Endothelial cell of umbilical vein (primary cell): ENCODE measurements around the gene ZNF662. TPM values are rescaled to one million over a fixed set of nuclear protein-coding genes. Genes with fewer than 3 reads are reported as not detected.

Experiments used
- BruUV-seq: library from RNA; stranded (reverse); fragments of 400-500 nt; replicated peaks from 2 replicates; lab custom pipeline; 2021; lab: Mats Ljungman, UMichigan
- CTCF ChIA-PET: fragments of 300-600, 350-600 bp; sonication (Branson Sonifier 250); formaldehyde crosslinking; loops from one replicate; lab custom pipeline; 2021; ENCODE audit warnings: antibody characterized with exemption, inconsistent platforms; lab: Charles Lee
- POLR2A ChIA-PET: fragments of 300-600, 350-600 bp; sonication (Branson Sonifier 250); formaldehyde crosslinking; loops from one replicate; lab custom pipeline; 2021; ENCODE audit warnings: antibody characterized with exemption, inconsistent platforms; lab: Charles Lee
- DNase-seq: peaks from one replicate; pipeline ENCODE4 v3.0.0-alpha.2; 2011; ENCODE audit warnings: low read depth, low spot score
- FAIRE-seq: peaks from 2 replicates; lab custom pipeline; 2011; peaks lifted over from hg19 to GRCh38; lab: Jason Lieb, UNC
- H2AFZ ChIP-seq: 2 replicates; pipeline ENCODE4 v1.6.0; 2012; ENCODE audit warnings: low read depth, low read length, control low read depth, inconsistent platforms
- H3K27ac ChIP-seq: 2 replicates; pipeline ENCODE4 v1.5.1; 2011; ENCODE audit warnings: low read depth, mild to moderate bottlenecking, control low read depth, low read length, moderate library complexity; ENCODE audit not compliant: insufficient read depth
- H3K27me3 ChIP-seq, 2 experiments: 2 replicates each; pipeline versions ENCODE4 v1.6.0 to v1.6.1; 2011; ENCODE audit warnings: low read length in 2 of 2, mixed read lengths in 1 of 2; ENCODE audit not compliant: control insufficient read depth in 2 of 2, insufficient read depth in 2 of 2
- H3K36me3 ChIP-seq, 2 experiments: 2 replicates in 1 of 2; 3 replicates in 1 of 2; pipeline ENCODE4 v1.5.1; 2011; ENCODE audit warnings: low read length in 2 of 2, mild to moderate bottlenecking in 1 of 2, moderate library complexity in 1 of 2; ENCODE audit not compliant: control insufficient read depth in 2 of 2, insufficient read depth in 2 of 2; ENCODE audit errors: extremely low read depth in 1 of 2
- H3K4me1 ChIP-seq: 3 replicates; pipeline ENCODE4 v1.5.1; 2011; ENCODE audit warnings: mild to moderate bottlenecking, low read length; ENCODE audit not compliant: control insufficient read depth, insufficient read depth; ENCODE audit errors: extremely low read depth
- H3K4me2 ChIP-seq: 2 replicates; pipeline ENCODE4 v1.6.1; 2011; ENCODE audit warnings: low read length, control low read depth, mixed read lengths; ENCODE audit not compliant: insufficient read depth
- H3K4me3 ChIP-seq, 3 experiments: fragments of 200-600 bp in 1 of 3; sonication (generic), shearing (Covaris generic) in 1 of 3; replicated peaks in 1 of 3; 2 replicates each; pipeline ENCODE4 v1.5.1; 2011 to 2016; ENCODE audit warnings: control low read depth in 3 of 3, low read length in 3 of 3, mild to moderate bottlenecking in 2 of 3, inconsistent platforms in 1 of 3, low read depth in 1 of 3, moderate library complexity in 1 of 3; ENCODE audit not compliant: insufficient read depth in 1 of 3
- H3K79me2 ChIP-seq: 2 replicates; pipeline ENCODE4 v1.6.0; 2012; ENCODE audit warnings: low read length, inconsistent platforms; ENCODE audit not compliant: control insufficient read depth, insufficient read depth
- H3K9ac ChIP-seq: replicated peaks from 2 replicates; pipeline ENCODE3; 2011; ENCODE audit warnings: low read length, control low read depth; ENCODE audit not compliant: insufficient read depth; ENCODE audit errors: extremely low read depth
- H3K9me1 ChIP-seq: replicated peaks from 3 replicates; pipeline ENCODE4 v1.6.0; 2011; ENCODE audit warnings: mild to moderate bottlenecking, low read length; ENCODE audit not compliant: control insufficient read depth, insufficient read depth; ENCODE audit errors: extremely low read depth
- H3K9me3 ChIP-seq: replicated peaks from 2 replicates; pipeline ENCODE4 v1.5.1; 2012; ENCODE audit warnings: low read length, inconsistent platforms; ENCODE audit not compliant: control insufficient read depth, insufficient read depth
- H4K20me1 ChIP-seq: replicated peaks from 2 replicates; pipeline ENCODE3; 2011; ENCODE audit warnings: mild to moderate bottlenecking, low read length; ENCODE audit not compliant: control insufficient read depth, insufficient read depth; ENCODE audit errors: extremely low read depth
- EZH2 ChIP-seq: IDR thresholded peaks from 2 replicates; pipeline ENCODE4 v1.6.1; 2012; ENCODE audit warnings: borderline replicate concordance, low read depth, mild to moderate bottlenecking, moderate library complexity, low read length, inconsistent platforms; ENCODE audit not compliant: severe bottlenecking
- FOS ChIP-seq: IDR thresholded peaks from 2 replicates; pipeline ENCODE4 v1.6.1; 2011; ENCODE audit warnings: mild to moderate bottlenecking, low read length, moderate library complexity, borderline replicate concordance; ENCODE audit not compliant: insufficient read depth
- GATA2 ChIP-seq: IDR thresholded peaks from 2 replicates; pipeline ENCODE4 v1.7.0; 2011; ENCODE audit warnings: low read depth, mild to moderate bottlenecking, moderate library complexity, mixed read lengths, low read length; ENCODE audit not compliant: insufficient read length, insufficient read depth
- JUN ChIP-seq: IDR thresholded peaks from 2 replicates; pipeline ENCODE4 v1.6.1; 2011; ENCODE audit warnings: borderline replicate concordance, low read depth; ENCODE audit not compliant: insufficient read length, insufficient read depth
- MYC ChIP-seq: IDR thresholded peaks from one replicate; pipeline ENCODE4 v1.6.1; 2011; ENCODE audit warnings: mild to moderate bottlenecking, low read depth, low read length
- POLR2A ChIP-seq: IDR thresholded peaks from 2 replicates; pipeline ENCODE4 v1.6.1; 2012; ENCODE audit warnings: low read depth, mild to moderate bottlenecking, control low read depth, low read length
- POLR2AphosphoS5 ChIP-seq: IDR thresholded peaks from 2 replicates; pipeline ENCODE4 v1.6.1; 2012; ENCODE audit warnings: low read depth, mild to moderate bottlenecking, control low read depth, low read length, moderate library complexity; ENCODE audit not compliant: insufficient read depth
- dilution Hi-C: fragments of 300-500 bp; cut with MboI; formaldehyde crosslinking; loops from one replicate; pipeline ENCODE4 v1.15.0; 2019; ENCODE audit warnings: low sequenced_read_pairs; ENCODE audit not compliant: extremely low pct_ligation_motif_present
- intact Hi-C: fragments of 100-400 bp; cut with micrococcal nuclease; formaldehyde crosslinking; loops from one replicate; pipeline ENCODE4 v1.10.0; 2022
- polyA plus RNA-seq, 4 experiments: library from polyadenylated mRNA; depleted of rRNA in 3 of 4; stranded (reverse) in 3 of 4; unstranded in 1 of 4; fragments of >200 nt; gene quantifications; 2 replicates each; pipeline versions ENCODE4 v1.2.1 to v1.2.3, GENCODE V29; 2011 to 2012; ENCODE audit warnings: missing spikeins in 1 of 4
- total RNA-seq: library from RNA; stranded (reverse); gene quantifications from 2 replicates; pipeline ENCODE4 v1.2.3, GENCODE V29; 2021
- TF ChIP-seq, protein P1 (sequence below), 2 donors: IDR thresholded peaks; 1 replicate in 1 of 2; 2 replicates in 1 of 2; pipeline ENCODE4 v1.5.1; 2011; ENCODE audit warnings: low read length in 2 of 2, mild to moderate bottlenecking in 2 of 2, moderate library complexity in 2 of 2, control low read depth in 1 of 2, inconsistent platforms in 1 of 2, low read depth in 1 of 2; ENCODE audit not compliant: insufficient read depth in 1 of 2; ENCODE audit errors: extremely low read depth in 1 of 2
- TF ChIP-seq, protein P2 (sequence below): IDR thresholded peaks from 2 replicates; pipeline ENCODE4 v1.6.1; 2011; ENCODE audit not compliant: insufficient read depth, insufficient read length

Gene ZNF662
- total and polyA plus RNA-seq, 2 donors (not counting 3 experiments of a cell fraction or from before 2014, with no cell fraction given), result 0.84 to 4.3 TPM

DNA sequence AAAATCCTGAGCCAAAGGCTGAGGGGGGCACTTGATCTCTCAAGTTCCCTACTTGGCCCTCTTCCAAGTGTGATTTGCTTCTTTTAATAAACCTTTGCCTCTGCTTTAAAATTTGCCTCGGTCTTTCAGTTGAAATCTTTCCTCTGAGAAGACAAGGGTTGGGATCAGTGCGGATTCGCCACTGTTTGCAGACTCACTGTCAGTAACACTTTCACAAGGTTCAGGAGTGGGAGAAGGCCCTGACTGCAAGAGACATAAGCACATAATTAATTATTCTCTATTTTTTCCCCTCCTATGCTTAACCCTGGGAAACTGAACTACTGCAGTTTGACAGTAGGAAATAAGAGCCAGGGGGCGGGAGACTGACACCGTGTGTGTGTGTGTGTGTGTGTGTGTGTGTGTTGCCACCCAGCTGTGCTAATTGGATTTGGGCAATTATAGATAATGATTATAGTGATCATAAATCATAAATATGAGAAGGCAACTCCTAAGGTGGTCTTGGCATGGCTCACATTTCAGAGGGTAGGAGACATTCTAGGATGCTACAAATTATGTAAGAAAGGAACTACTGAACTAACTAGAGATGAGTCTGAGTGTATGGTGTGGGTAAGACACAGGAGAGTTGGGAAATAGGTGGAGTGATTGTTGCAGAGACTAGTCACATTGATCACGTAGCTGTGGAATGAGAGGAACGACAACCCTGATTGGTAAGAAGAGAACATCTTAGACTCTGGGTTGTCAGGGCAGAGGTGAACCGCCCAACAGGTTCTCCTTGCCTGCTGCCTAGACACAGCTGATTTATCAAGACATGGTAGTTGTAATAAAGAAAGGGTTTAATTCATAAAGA is 5.5 kb upstream of the ZNF662 start:
- no TSS peak for BruUV-seq
- no peaks in the 10 kb centered on the region for H4K20me1 ChIP-seq
- dilution Hi-C loops (no loop called here), intact Hi-C loops (no loop called here)
- H3K79me2 ChIP-seq, result no peaks in the 10 kb centered on the region
- H3K4me2 ChIP-seq, result no peak overlapping the region
- no peaks in the 10 kb centered on the region for H3K9me3 ChIP-seq
- TF ChIP-seq GATA2 (no peak), POLR2A (no peak), JUN (no peak)
- no peak overlapping the region for H3K9ac ChIP-seq
- ChIA-PET CTCF (no interaction called here), POLR2A (no interaction called here)
- FAIRE-seq (no peak), DNase-seq (no peak)
- no peaks in the 10 kb centered on the region for H3K9me1 ChIP-seq
- H3K27me3 ChIP-seq, result peaks cover 5 to 7% of the 10 kb centered on the region in 2 experiments
- H3K36me3 ChIP-seq, result no peaks in the 10 kb centered on the region
- H3K4me1 ChIP-seq, result no peaks in the 10 kb centered on the region
- H2AFZ ChIP-seq, result no peak overlapping the region
- H3K27ac ChIP-seq, result no peak overlapping the region
- H3K4me3 ChIP-seq, result no peak overlapping the region

DNA sequence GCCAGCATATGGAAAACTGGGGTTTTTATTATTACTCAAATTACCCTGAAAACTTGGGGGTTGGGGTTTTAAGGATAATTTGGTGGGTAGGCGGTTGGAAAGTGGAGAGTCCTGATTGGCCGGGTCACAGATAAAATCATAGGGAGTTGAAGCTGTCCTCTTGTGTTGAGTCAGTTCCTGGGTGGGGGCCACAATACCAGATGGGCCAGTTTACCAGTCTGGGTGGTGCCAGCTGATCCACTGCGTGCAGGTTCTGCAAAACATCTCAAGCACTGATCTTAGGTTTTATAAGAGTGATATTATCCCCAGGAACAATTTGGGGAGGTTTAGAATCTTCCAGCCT is 4.9 kb upstream of the ZNF662 start:
- no peaks in the 10 kb centered on the region for H3K9me1 ChIP-seq
- ChIA-PET CTCF (no interaction called here), POLR2A (no interaction called here)
- FAIRE-seq (no peak), DNase-seq (no peak)
- no peaks in the 10 kb centered on the region for H4K20me1 ChIP-seq
- TF ChIP-seq, protein P1, sequence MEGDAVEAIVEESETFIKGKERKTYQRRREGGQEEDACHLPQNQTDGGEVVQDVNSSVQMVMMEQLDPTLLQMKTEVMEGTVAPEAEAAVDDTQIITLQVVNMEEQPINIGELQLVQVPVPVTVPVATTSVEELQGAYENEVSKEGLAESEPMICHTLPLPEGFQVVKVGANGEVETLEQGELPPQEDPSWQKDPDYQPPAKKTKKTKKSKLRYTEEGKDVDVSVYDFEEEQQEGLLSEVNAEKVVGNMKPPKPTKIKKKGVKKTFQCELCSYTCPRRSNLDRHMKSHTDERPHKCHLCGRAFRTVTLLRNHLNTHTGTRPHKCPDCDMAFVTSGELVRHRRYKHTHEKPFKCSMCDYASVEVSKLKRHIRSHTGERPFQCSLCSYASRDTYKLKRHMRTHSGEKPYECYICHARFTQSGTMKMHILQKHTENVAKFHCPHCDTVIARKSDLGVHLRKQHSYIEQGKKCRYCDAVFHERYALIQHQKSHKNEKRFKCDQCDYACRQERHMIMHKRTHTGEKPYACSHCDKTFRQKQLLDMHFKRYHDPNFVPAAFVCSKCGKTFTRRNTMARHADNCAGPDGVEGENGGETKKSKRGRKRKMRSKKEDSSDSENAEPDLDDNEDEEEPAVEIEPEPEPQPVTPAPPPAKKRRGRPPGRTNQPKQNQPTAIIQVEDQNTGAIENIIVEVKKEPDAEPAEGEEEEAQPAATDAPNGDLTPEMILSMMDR (IDR thresholded peaks at IDR 0.05; ENCODE audit: extremely low read depth in 1 of 2, insufficient read depth in 1 of 2, low read depth in 1 of 2, low read length in 2 of 2), result no peak
- TF ChIP-seq FOS (no peak), POLR2AphosphoS5 (no peak), EZH2 (no peak), JUN (no peak), POLR2A (no peak), GATA2 (no peak), MYC (no peak)
- TF ChIP-seq, protein P2, sequence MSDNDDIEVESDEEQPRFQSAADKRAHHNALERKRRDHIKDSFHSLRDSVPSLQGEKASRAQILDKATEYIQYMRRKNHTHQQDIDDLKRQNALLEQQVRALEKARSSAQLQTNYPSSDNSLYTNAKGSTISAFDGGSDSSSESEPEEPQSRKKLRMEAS, result no peak
- H3K36me3 ChIP-seq, result no peaks in the 10 kb centered on the region
- no TSS peak for BruUV-seq
- no peak overlapping the region for H3K4me2 ChIP-seq
- no peaks in the 10 kb centered on the region for H3K9me3 ChIP-seq
- dilution Hi-C loops (no loop called here), intact Hi-C loops (no loop called here)
- no peak overlapping the region for H3K27ac ChIP-seq
- H2AFZ ChIP-seq, result no peak overlapping the region
- no peaks in the 10 kb centered on the region for H3K4me1 ChIP-seq
- no peak overlapping the region for H3K4me3 ChIP-seq
- H3K79me2 ChIP-seq, result no peaks in the 10 kb centered on the region
- H3K9ac ChIP-seq, result no peak overlapping the region
- H3K27me3 ChIP-seq, result peaks cover 7 to 11% of the 10 kb centered on the region in 2 experiments
